ENCODE measurements around the gene GAS7. TPM values are rescaled to one million over a fixed set of nuclear protein-coding genes. Genes with fewer than 3 reads are reported as not detected.

The GAS7 gene
- total and polyA plus RNA-seq, 12 donors: 19.8 to 111 (median 61.8) TPM

GRCh38 chr17:9862949-9863348 is 335.5 kb downstream of the GAS7 start:
- DNase-seq: no peak
- Histone ChIP-seq H3K4me1 (no peaks in the 10 kb centered on the region), H3K36me3 (no peaks in the 10 kb centered on the region), H3K4me3 (no peak overlapping the region), H3K27ac (no peak overlapping the region), H3K9me3 (peaks cover 0 to 42% (median 7%) of the 10 kb centered on the region in 11 donors), H3K27me3 (peaks cover 0 to 4% (median 0%) of the 10 kb centered on the region in 7 donors)
- no peak for ATAC-seq
- no peak for TF ChIP-seq CTCF (IDR thresholded peaks at IDR 0.05)
- 57 to 70% methylated on average over 4 of the region's 4 CpGs for WGBS, 2 donors
- intact Hi-C loops (cut with DNase I): no loop called here

- no peak overlapping the region for H3K27ac ChIP-seq
- ATAC-seq (no peak), DNase-seq (no peak)
- H3K4me3 ChIP-seq: no peak overlapping the region
- peaks cover 0 to 4% (median 0%) of the 10 kb centered on the region in 7 donors for H3K27me3 ChIP-seq
- WGBS, 2 donors: 93 to 100% methylated on average over 1 of the region's 1 CpG
- peaks cover 0 to 48% (median 7%) of the 10 kb centered on the region in 11 donors for H3K9me3 ChIP-seq
- no peak for TF ChIP-seq CTCF (IDR thresholded peaks at IDR 0.05)
- intact Hi-C loops (cut with DNase I): no loop called here
- no peaks in the 10 kb centered on the region for H3K4me1 ChIP-seq
- H3K36me3 ChIP-seq: no peaks in the 10 kb centered on the region
Measured at GRCh38 chr17:9862220-9862619, 336.2 kb downstream of the GAS7 start.

GRCh38 chr17:9860851-9861250 is 337.6 kb downstream of the GAS7 start:
- Histone ChIP-seq H3K27me3 (peaks cover 0 to 4% (median 0%) of the 10 kb centered on the region in 7 donors), H3K9me3 (peaks cover 0 to 50% (median 7%) of the 10 kb centered on the region in 11 donors), H3K27ac (no peak overlapping the region), H3K36me3 (no peaks in the 10 kb centered on the region), H3K4me1 (no peaks in the 10 kb centered on the region), H3K4me3 (no peak overlapping the region)
- no peak for ATAC-seq
- TF ChIP-seq CTCF (IDR thresholded peaks at IDR 0.05): no peak
- WGBS, 2 donors: 79 to 91% methylated on average over 7 of the region's 7 CpGs
- intact Hi-C loops (cut with DNase I): no loop called here
- DNase-seq: no peak

Other genes with a start within 250 kb of the GAS7 start
- gene MYH13, start 174.4 kb upstream of the GAS7 start, total RNA-seq: not detected
- gene MYH13, start 174.4 kb upstream of the GAS7 start, polyA plus RNA-seq: not detected
- gene MYH8, start 223.3 kb upstream of the GAS7 start, total RNA-seq: not detected
- not detected for gene MYH8, start 223.3 kb upstream of the GAS7 start, polyA plus RNA-seq

Measured in heart right ventricle (tissue), 16 donors.